UCSD-AML1 (cell line): ENCODE measurements around the gene KDM4B.
"Not testable (repeated sequence)": the region's sequence is repeated elsewhere in the genome, so short reads cannot be mapped to it uniquely, and the experiment has no call there.

Experiments used
- DNase-seq: peaks from one replicate; lab custom pipeline; 2025; ENCODE audit not compliant: unreplicated experiment; lab: John Stamatoyannopoulos, UW

Gene KDM4B

DNA sequence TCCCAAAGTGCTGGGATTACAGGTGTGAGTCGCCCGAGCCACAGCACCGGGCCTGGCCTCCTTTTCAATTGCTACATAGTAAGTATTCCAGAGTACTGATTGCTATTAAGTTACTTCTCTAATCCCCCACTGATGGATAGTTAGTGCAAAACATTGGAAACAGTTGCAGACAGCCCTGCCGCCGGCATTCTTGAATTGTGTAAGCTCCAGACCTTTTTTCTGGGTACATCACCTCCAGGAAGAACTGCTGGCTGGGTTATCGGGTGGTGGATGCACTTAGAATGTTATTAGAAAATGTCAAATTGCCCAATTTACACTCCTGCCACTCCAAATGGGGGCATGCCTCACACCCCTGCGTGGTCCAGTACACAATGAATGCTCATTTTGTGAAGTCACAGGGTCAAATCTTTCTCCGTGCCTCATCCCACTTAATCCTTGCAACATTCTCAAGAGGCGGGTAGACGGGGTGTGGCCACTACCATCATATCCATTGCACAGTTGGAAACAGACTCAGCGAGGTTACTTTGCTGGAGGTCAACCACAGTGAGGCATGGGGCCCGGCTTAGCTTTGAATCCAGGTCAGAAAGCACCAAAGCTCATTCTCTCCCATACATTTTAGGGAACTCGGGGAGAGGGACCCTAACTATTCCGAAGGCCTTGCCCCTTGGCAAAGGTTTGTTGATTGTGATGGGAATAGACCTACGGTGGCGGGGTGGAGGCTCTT lies 1.0 kb upstream of the KDM4B start:
- DNase-seq, result no peak

DNA sequence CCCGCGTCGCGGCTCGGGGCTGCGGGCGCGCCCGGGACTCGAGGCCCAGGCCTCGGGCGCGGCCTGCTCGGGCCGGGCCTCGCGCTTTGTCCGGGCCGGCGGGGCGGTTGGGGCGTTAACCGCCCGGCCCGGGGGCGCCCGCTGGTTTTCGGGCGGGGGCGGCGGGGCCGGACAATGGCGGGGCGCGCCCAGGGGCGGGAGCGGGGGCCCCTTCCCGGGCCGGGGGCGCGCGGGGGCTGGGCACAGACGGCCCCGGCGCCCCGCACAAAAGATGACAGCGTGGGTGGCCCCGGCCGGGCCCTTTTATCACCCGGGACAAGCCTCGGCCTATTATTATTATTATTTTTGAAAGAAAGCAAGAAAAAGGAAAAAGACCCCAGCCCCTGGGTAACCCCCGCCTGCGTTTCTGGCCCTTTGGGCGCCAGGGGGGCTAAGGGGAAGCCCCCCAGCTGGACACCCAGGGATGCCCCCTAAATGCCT lies 419 bp downstream of the KDM4B start:
- DNase-seq, result no peak

DNA sequence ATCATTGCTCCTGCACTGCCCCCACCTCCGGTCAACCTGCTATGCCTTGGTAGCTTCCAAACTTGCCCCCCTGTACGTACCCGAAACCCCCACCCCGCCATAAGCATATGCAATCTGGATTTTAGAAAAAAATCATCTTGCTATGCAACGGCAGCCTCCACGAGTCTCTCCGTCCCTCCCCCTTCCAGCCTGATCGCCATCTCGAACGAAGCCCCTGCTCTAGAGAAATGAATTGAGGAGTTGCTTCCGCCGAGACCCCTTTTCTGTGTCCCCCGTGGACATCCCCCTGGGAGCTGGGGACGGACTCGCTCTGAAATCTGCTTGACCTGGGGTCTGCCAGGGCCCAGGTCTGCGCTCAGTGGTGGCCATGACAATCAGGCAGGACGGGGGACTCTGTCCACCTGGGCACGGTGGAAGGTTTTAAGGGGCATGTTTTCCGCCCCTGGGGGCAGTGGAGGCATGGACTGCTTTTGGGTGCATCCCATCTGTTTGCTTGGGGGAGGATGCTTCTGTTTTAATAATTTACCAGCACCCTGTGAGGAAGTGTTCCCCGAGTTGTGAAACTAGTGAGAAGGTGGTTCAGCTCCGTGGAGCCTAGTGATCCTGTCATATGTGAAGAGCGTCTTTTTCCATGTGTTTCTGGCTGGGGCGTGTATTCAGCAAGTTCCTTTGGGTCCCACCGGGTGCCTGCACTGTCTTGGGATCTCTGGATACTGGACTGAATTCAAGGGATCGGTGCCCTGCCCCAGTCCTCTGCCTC lies 1.0 kb downstream of the KDM4B start:
- peak; percentile 41 for DNase-seq

DNA sequence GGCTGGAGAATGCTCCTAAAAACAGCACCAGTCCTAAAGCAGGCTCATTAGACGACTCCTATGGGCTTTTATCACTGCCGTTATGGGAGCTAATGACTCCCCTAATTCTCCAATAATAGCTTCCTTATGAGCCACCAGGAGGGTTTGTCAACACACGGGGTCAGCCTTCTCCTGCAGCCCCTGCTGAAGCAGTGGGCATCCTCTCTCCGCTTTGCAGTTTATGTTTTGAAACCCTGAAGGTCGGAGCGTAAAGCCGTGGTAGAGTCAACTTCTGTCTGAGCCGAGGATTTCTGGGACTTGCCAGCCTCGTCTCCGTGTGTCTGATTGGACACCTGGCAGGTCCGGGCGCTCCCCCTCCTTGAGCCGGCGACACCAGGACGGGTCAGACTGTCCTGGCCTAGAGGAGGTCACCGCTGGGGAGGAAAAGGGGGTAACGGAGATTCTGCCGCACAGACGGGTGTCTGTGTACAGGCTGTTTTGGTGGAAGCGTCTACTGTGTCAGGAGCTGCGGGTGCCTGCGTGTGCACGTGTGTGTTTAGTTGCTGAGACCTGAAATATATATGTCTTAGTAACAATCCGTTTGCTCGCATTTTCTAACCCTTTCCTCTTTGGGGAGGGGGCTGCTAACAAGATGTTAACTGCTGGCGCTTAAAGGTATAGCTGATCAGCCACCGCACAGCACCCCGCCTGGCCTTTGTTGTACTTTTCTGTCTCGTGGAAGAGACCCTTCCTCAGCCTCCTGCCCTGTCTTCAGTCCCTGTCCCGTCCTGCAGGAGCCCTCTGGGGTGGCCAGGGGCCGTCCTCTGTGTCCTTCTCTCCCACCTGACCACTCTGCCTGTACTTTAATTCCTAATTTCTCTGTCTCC lies 1.9 kb downstream of the KDM4B start:
- DNase-seq, result peak; percentile 28

GRCh38 chr19:4971424-4971793 lies 2.5 kb downstream of the KDM4B start:
- DNase-seq, result no peak

DNA sequence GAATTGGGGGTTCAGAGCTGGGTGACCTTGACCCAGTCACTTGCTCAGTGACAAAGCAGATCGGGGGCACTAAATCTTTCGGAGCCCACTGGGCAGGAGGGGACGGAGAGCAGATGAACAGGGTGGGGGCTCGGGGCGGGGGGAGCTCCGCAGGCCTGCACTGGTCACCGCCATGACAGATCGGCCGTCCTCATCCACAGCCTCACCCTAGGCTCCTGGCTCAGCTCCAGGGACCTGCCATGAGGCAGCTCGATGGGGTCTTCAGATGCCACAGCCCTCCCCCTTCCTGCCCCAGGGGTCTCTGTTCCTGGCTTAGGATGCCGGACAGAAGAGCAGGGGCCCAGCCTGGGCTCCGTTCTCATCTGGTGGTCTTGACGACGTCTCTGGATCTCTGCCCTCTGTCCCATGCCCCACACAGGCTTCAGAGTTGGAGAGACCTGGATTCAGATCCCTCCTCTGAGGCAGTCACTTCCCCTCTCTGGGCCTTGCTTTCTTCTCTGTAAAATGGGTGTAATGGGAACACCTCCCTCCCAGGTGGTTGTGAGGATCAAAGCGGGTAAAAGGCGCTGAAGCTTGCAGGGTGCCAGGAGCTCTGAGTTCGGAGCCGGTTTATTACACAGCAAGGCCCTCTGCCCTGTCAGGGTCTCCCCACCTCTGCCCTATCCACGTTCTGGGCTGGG lies 3.0 kb downstream of the KDM4B start:
- no peak for DNase-seq

- DNase-seq, result no peak
Observed at GRCh38 chr19:4972509-4973230, 3.8 kb downstream of the KDM4B start.

- peak; percentile 38 for DNase-seq
Observed at GRCh38 chr19:4974880-4975469, 6.1 kb downstream of the KDM4B start.

DNA sequence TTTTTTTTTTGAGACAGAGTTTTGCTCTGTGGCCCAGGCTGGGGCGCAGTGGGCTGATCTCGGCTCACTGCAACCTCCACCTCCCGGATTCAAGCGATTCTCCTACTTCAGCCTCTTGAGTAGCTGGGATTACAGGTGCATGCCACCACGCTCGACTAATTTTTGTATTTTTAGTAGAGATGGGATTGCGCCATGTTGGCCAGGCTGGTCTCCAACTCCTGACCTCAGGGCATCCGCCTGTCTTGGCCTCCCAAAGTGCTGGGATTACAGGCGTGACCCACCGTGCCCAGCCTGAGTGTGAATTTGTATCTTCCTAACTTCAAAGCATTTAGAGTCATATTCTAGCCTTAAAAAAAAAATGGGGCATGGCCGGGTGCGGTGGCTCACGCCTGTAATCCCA lies 6.7 kb downstream of the KDM4B start:
- not testable (repeated sequence) for DNase-seq

GRCh38 chr19:4976401-4977298 lies 7.7 kb downstream of the KDM4B start:
- DNase-seq, result peak; percentile 81

GRCh38 chr19:4977299-4978174 lies 8.6 kb downstream of the KDM4B start:
- DNase-seq, result no peak

- no peak for DNase-seq
Observed at GRCh38 chr19:4979211-4979807, 10.4 kb downstream of the KDM4B start.

GRCh38 chr19:4980067-4980466 lies 11.2 kb downstream of the KDM4B start:
- no peak for DNase-seq

DNA sequence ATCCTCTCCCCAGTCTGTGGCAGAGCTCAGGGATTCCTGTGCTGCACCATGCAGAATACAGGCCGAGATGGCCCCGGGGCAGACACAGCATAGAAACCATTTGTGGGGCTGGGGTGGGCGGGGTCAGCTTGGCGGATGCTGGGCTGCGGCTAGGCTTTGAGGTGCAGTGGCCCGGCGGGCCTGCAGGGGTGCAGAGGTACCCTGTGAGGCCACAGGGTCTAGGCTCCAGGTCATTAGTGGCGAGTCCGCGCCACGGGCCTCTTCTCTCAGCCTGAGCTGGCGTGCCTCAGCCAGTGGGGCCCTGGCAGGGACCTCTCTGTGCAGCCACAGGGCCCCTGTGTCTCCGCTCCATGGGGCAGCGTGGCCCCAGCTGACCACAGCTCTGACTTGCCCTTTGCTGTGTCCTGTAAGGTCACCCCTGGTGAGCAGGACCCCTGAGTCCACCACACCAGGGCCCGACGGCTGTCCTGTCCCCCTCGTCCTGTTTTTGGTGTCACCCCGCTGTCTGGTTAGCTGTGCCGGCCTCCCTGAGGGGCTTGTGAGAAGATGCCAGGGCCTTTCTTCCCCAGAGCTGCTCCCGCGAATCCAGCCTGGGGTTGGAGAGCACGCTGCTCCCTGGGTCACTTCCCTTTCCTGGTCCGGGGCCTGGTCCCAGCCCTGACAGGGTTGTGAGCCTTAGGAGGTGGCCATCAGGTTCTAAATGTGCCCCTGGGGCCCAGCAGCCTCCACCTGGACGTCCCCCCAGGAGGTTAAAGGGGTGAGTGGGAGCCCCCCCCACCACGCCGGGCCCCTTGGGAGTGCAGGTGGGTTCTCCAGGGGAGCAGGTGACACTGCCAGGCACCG lies 12.1 kb downstream of the KDM4B start:
- DNase-seq, result no peak

GRCh38 chr19:4981681-4981958 lies 12.7 kb downstream of the KDM4B start:
- no peak for DNase-seq

GRCh38 chr19:4983346-4984105 lies 14.6 kb downstream of the KDM4B start:
- no peak for DNase-seq
